RWPE2 (cell line): ENCODE data around the gene SPOCD1.

Source experiments
- ATAC-seq: fragments of 200-7000 bp; cut with Tn5 transposase; 3 replicates; pipeline ENCODE4 v1.9.1; 2021; ENCODE audit warnings: low read depth
- DNase-seq: peaks from one replicate; pipeline ENCODE4 v3.0.0-alpha.2; 2020; ENCODE audit warnings: low spot score
- H3K27ac ChIP-seq: fragments of 450-650 bp; 2 replicates; pipeline ENCODE4 v1.5.1; 2017; ENCODE audit warnings: mild to moderate bottlenecking; ENCODE audit not compliant: poor library complexity, severe bottlenecking
- H3K27me3 ChIP-seq: fragments of 250-450 bp; sonication (Bioruptor Pico); 2 replicates; pipeline ENCODE4 v1.5.1; 2021; ENCODE audit warnings: mild to moderate bottlenecking, moderate library complexity; ENCODE audit not compliant: insufficient read depth, poor library complexity, severe bottlenecking
- H3K36me3 ChIP-seq: fragments of 250-450 bp; sonication (Bioruptor Pico); 2 replicates; pipeline ENCODE4 v1.5.1; 2020; ENCODE audit warnings: low read depth, mild to moderate bottlenecking, moderate library complexity
- H3K4me1 ChIP-seq: fragments of 250-450 bp; sonication (Bioruptor Pico); 2 replicates; pipeline ENCODE4 v1.5.1; 2021; ENCODE audit warnings: mild to moderate bottlenecking, moderate library complexity; ENCODE audit not compliant: insufficient read depth, poor library complexity, severe bottlenecking
- H3K4me3 ChIP-seq: fragments of 250-450 bp; sonication (Bioruptor Pico); 2 replicates; pipeline ENCODE4 v1.5.1; 2021; ENCODE audit warnings: mild to moderate bottlenecking, moderate library complexity; ENCODE audit not compliant: severe bottlenecking
- H3K9me3 ChIP-seq: fragments of 250-450 bp; sonication (Bioruptor Pico); 2 replicates; pipeline ENCODE4 v1.5.1; 2021; ENCODE audit warnings: mild to moderate bottlenecking, moderate library complexity; ENCODE audit not compliant: severe bottlenecking
- TF ChIP-seq, protein P1 (sequence below): fragments of 450-650 bp; IDR thresholded peaks from one replicate; pipeline ENCODE4 v1.5.1; 2017; ENCODE audit warnings: mild to moderate bottlenecking, moderate library complexity; ENCODE audit not compliant: poor library complexity, severe bottlenecking

SPOCD1 gene

DNA sequence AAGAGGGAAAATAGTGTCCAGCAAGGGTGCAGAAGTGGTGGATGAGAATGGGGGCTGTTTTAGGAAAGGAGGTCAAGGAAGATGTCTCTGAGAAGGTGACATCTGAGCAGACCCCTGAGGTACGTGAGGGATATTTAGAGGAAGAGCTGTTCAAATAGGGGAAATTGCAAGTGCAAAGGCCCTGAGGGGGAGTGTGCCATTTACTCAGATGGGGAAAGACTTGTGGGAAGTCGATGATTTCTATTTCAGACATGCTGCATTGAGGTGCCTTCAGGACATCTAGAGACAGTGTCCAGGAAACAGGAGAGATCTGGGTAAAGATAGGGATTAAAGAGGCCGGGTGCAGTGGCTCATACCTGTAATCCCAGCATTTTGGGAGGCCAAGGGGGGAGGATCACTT lies 41.3 kb downstream of the SPOCD1 start:
- Histone ChIP-seq H3K36me3 (no peaks in the 10 kb centered on the region), H3K27ac (no peak overlapping the region), H3K9me3 (no peaks in the 10 kb centered on the region), H3K27me3 (peaks cover 21% of the 10 kb centered on the region), H3K4me1 (no peaks in the 10 kb centered on the region), H3K4me3 (no peak overlapping the region)
- TF ChIP-seq, protein P1, sequence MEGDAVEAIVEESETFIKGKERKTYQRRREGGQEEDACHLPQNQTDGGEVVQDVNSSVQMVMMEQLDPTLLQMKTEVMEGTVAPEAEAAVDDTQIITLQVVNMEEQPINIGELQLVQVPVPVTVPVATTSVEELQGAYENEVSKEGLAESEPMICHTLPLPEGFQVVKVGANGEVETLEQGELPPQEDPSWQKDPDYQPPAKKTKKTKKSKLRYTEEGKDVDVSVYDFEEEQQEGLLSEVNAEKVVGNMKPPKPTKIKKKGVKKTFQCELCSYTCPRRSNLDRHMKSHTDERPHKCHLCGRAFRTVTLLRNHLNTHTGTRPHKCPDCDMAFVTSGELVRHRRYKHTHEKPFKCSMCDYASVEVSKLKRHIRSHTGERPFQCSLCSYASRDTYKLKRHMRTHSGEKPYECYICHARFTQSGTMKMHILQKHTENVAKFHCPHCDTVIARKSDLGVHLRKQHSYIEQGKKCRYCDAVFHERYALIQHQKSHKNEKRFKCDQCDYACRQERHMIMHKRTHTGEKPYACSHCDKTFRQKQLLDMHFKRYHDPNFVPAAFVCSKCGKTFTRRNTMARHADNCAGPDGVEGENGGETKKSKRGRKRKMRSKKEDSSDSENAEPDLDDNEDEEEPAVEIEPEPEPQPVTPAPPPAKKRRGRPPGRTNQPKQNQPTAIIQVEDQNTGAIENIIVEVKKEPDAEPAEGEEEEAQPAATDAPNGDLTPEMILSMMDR: no peak
- ATAC-seq (no peak), DNase-seq (no peak)

GRCh38 chr1:31773861-31774260 lies 42.0 kb downstream of the SPOCD1 start:
- Histone ChIP-seq H3K4me3 (no peak overlapping the region), H3K27ac (no peak overlapping the region), H3K9me3 (no peaks in the 10 kb centered on the region), H3K27me3 (peaks cover 21% of the 10 kb centered on the region), H3K36me3 (no peaks in the 10 kb centered on the region), H3K4me1 (no peaks in the 10 kb centered on the region)
- DNase-seq (no peak), ATAC-seq (no peak)
- TF ChIP-seq, protein P1: no peak

GRCh38 chr1:31772669-31773248 lies 43.1 kb downstream of the SPOCD1 start:
- Histone ChIP-seq H3K27ac (no peak overlapping the region), H3K27me3 (peaks cover 21% of the 10 kb centered on the region), H3K9me3 (no peaks in the 10 kb centered on the region), H3K4me1 (no peaks in the 10 kb centered on the region), H3K4me3 (no peak overlapping the region), H3K36me3 (no peaks in the 10 kb centered on the region)
- TF ChIP-seq, protein P1: no peak
- DNase-seq: no peak
- ATAC-seq: no peak; the same call in 2 of the 3 replicates

DNA sequence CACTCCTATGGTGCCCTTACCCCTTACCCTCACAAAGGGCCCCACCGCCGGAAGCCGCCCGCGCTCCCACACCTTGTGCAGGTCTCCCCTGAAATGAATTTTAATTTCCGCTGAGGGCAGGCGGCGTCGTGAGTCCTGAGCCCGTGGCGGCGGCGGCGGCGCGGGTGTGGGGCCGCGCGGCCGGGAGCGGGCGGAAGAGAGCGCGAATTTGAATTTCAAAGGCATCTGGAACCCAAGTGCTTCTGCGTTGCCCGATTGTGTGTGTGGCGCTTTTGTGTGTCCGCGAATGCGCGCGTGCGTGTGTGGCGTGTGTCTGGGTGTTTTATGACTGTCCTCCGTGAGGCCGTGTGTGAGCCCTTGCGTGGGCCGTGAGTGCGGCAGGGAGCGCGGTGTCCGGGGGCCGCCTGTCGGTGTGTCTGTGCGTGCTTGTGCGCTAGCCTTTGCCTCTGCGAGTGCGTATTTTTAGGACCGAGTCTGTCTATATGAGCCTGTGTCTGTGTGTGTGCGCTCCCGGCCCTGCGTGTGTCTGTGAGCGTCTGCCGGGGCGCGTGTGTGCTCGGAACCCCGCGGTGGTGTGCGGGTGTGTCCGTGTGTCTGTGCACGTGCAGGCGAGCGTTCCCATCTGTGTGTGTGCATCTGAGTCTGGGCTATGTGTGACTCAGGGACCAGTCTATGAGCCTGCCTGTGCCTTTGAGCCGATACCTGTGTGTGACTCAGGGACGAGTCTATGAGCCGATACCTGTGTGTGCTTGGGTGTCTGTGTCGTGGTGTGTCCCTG lies 43.7 kb downstream of the SPOCD1 start:
- ATAC-seq: peak; percentile 78
- Histone ChIP-seq H3K4me3 (no peak overlapping the region), H3K9me3 (no peaks in the 10 kb centered on the region), H3K36me3 (no peaks in the 10 kb centered on the region), H3K27ac (no peak overlapping the region), H3K27me3 (peaks cover 21% of the 10 kb centered on the region), H3K4me1 (no peaks in the 10 kb centered on the region)
- TF ChIP-seq, protein P1: no peak
- no peak for DNase-seq
